OCI-LY1 (cell line): ENCODE data around the gene MYORG.

Experiments
- H2AFZ ChIP-seq: fragments of 200-600 bp; sonication (generic), shearing (Covaris generic); 2 replicates; pipeline ENCODE4 v1.6.0; 2014; ENCODE audit warnings: antibody characterized with exemption, mild to moderate bottlenecking, low read length
- H3F3A ChIP-seq: fragments of 200-600 bp; sonication (generic), shearing (Covaris generic); 2 replicates; pipeline ENCODE4 v1.6.0; 2014; ENCODE audit warnings: mild to moderate bottlenecking, antibody characterized with exemption, low read length, moderate library complexity; ENCODE audit not compliant: insufficient read depth
- H3K27ac ChIP-seq: fragments of 200-600 bp; sonication (generic); 2 replicates; pipeline ENCODE4 v1.5.1; 2014; ENCODE audit warnings: low read length, mixed run types, mild to moderate bottlenecking, low read depth; ENCODE audit not compliant: poor library complexity, severe bottlenecking
- H3K27me3 ChIP-seq: fragments of 200-600 bp; sonication (generic); 2 replicates; pipeline ENCODE4 v1.6.0; 2014; ENCODE audit warnings: antibody characterized with exemption, mild to moderate bottlenecking, low read length, moderate library complexity; ENCODE audit not compliant: insufficient read depth
- H3K36me3 ChIP-seq: fragments of 200-600 bp; sonication (generic); 2 replicates; pipeline ENCODE4 v1.6.1; 2014; ENCODE audit warnings: mild to moderate bottlenecking, antibody characterized with exemption, low read length, moderate library complexity, mixed read lengths; ENCODE audit not compliant: insufficient read depth
- H3K4me1 ChIP-seq: fragments of 200-600 bp; sonication (generic); 2 replicates; pipeline ENCODE4 v1.5.1; 2014; ENCODE audit warnings: mild to moderate bottlenecking, low read length, moderate library complexity; ENCODE audit not compliant: insufficient read depth, severe bottlenecking
- H3K4me2 ChIP-seq: fragments of 200-600 bp; sonication (generic), shearing (Covaris generic); 2 replicates; pipeline ENCODE4 v1.6.1; 2014; ENCODE audit warnings: low read length
- H3K4me3 ChIP-seq: fragments of 200-600 bp; sonication (generic); 2 replicates; pipeline ENCODE4 v1.5.1; 2014; ENCODE audit warnings: low read length, low read depth, mild to moderate bottlenecking, mixed read lengths; ENCODE audit not compliant: poor library complexity, severe bottlenecking
- H3K79me2 ChIP-seq: fragments of 200-600 bp; shearing (Covaris generic); 2 replicates; pipeline ENCODE4 v1.6.1; 2016; ENCODE audit warnings: mixed run types, low read length, mixed read lengths; ENCODE audit not compliant: insufficient read depth
- H3K9ac ChIP-seq: fragments of 200-600 bp; sonication (generic), shearing (Covaris generic); 2 replicates; pipeline ENCODE4 v1.6.1; 2014; ENCODE audit warnings: mild to moderate bottlenecking, low read length, mixed read lengths
- H3K9me2 ChIP-seq: fragments of 200-600 bp; sonication (generic), shearing (Covaris generic); 2 replicates; pipeline ENCODE4 v1.6.1; 2014; ENCODE audit warnings: low read depth, mild to moderate bottlenecking, low read length, mixed read lengths
- H3K9me3 ChIP-seq: fragments of 200-600 bp; shearing (Covaris generic); 2 replicates; pipeline ENCODE4 v1.6.1; 2014; ENCODE audit warnings: low read length, mixed read lengths
- H4K20me1 ChIP-seq: fragments of 200-600 bp; sonication (generic), shearing (Covaris generic); 2 replicates; pipeline ENCODE4 v1.6.0; 2016; ENCODE audit warnings: mild to moderate bottlenecking, low read length; ENCODE audit not compliant: insufficient read depth
- CTCF ChIP-seq: fragments of 200-600 bp; sonication (generic), shearing (Covaris generic); IDR thresholded peaks from 2 replicates; pipeline ENCODE4 v1.5.1; 2017; ENCODE audit warnings: mild to moderate bottlenecking, antibody characterized with exemption, low read length, moderate library complexity, mixed read lengths
- EZH2 ChIP-seq: fragments of 200-600 bp; sonication (generic), shearing (Covaris generic); IDR thresholded peaks from 2 replicates; pipeline ENCODE4 v1.8.0; 2017; ENCODE audit warnings: borderline replicate concordance, mixed run types, mild to moderate bottlenecking, antibody characterized with exemption, low read length, moderate library complexity, mixed read lengths

The MYORG gene

GRCh38 chr9:34326690-34327089 is 50.0 kb downstream of the MYORG start:
- TF ChIP-seq EZH2, result no peak
- TF ChIP-seq CTCF, result no peak
- Histone ChIP-seq H3K27ac (peak overlapping the region; percentile 60), H3K9me3 (no peaks in the 10 kb centered on the region), H3K4me3 (peak overlapping the region; percentile 95), H3F3A (no peaks in the 10 kb centered on the region), H3K9me2 (no peaks in the 10 kb centered on the region), H2AFZ (no peak overlapping the region), H3K36me3 (no peaks in the 10 kb centered on the region; the same call in 1 of the 2 replicates), H3K9ac (peak overlapping the region; percentile 43), H3K27me3 (no peaks in the 10 kb centered on the region), H3K4me2 (peak overlapping the region; percentile 68), H3K79me2 (peaks cover 56% of the 10 kb centered on the region), H4K20me1 (no peaks in the 10 kb centered on the region), H3K4me1 (peaks cover 64% of the 10 kb centered on the region)

GRCh38 chr9:34322899-34323591 is 53.7 kb downstream of the MYORG start:
- no peak overlapping the region for H3K4me3 ChIP-seq
- H3K36me3 ChIP-seq, result no peaks in the 10 kb centered on the region; the same call in 1 of the 2 replicates
- H3K9me2 ChIP-seq, result no peaks in the 10 kb centered on the region
- H3K9ac ChIP-seq, result no peak overlapping the region
- peaks cover 54% of the 10 kb centered on the region for H3K4me1 ChIP-seq
- H3K79me2 ChIP-seq, result peaks cover 65% of the 10 kb centered on the region
- H3K27me3 ChIP-seq, result no peaks in the 10 kb centered on the region
- no peaks in the 10 kb centered on the region for H3F3A ChIP-seq
- no peaks in the 10 kb centered on the region for H4K20me1 ChIP-seq
- no peak overlapping the region for H2AFZ ChIP-seq
- no peaks in the 10 kb centered on the region for H3K9me3 ChIP-seq
- no peak overlapping the region for H3K27ac ChIP-seq
- TF ChIP-seq EZH2 (no peak), CTCF (no peak)
- no peak overlapping the region; the same call in 1 of the 2 replicates for H3K4me2 ChIP-seq

- H3K79me2 ChIP-seq, result peaks cover 55% of the 10 kb centered on the region
- H3K9me3 ChIP-seq, result no peaks in the 10 kb centered on the region
- H3F3A ChIP-seq, result no peaks in the 10 kb centered on the region
- no peak overlapping the region for H3K27ac ChIP-seq
- H2AFZ ChIP-seq, result no peak overlapping the region
- no peaks in the 10 kb centered on the region; the same call in 1 of the 2 replicates for H3K36me3 ChIP-seq
- H3K4me2 ChIP-seq, result no peak overlapping the region
- no peak for TF ChIP-seq EZH2
- no peak for TF ChIP-seq CTCF
- no peak overlapping the region for H3K9ac ChIP-seq
- H4K20me1 ChIP-seq, result no peaks in the 10 kb centered on the region
- no peak overlapping the region for H3K4me3 ChIP-seq
- no peaks in the 10 kb centered on the region for H3K27me3 ChIP-seq
- H3K4me1 ChIP-seq, result peaks cover 39% of the 10 kb centered on the region
- no peaks in the 10 kb centered on the region for H3K9me2 ChIP-seq
Observed at GRCh38 chr9:34321451-34321850, 55.2 kb downstream of the MYORG start.
